HepG2 (cell line): ENCODE measurements around the gene ZC3H8. TPM values are rescaled to one million over a fixed set of nuclear protein-coding genes. Genes with fewer than 3 reads are reported as not detected.

Experiments
- ATAC-seq: fragments of 200-7000 bp; cut with Tn5 transposase; 3 replicates; pipeline ENCODE4 v1.9.1; 2020; ENCODE audit warnings: mild to moderate bottlenecking, moderate library complexity
- BruUV-seq: library from RNA; stranded (reverse); fragments of 400-500 nt; replicated peaks from 2 replicates; lab custom pipeline; 2021; lab: Mats Ljungman, UMichigan
- CTCF ChIA-PET: fragments of 300-600 bp; formaldehyde crosslinking; extraction: SDS; loops from one replicate; lab custom pipeline; 2021; ENCODE audit warnings: low total read pairs, inconsistent platforms, low intra/inter-chr PET ratio; lab: Yijun Ruan, JAX
- POLR2A ChIA-PET: fragments of 350-600 bp; sonication (Branson Sonifier 250); formaldehyde crosslinking; loops from one replicate; lab custom pipeline; 2020; ENCODE audit warnings: antibody characterized with exemption, inconsistent platforms; lab: Yijun Ruan, JAX
- DNase-seq: peaks from one replicate; pipeline ENCODE4 v3.0.0-alpha.2; 2015; ENCODE audit warnings: low spot score
- FAIRE-seq: peaks from 3 replicates; lab custom pipeline; 2011; peaks lifted over from hg19 to GRCh38; lab: Jason Lieb, UNC
- H2AFZ ChIP-seq: one replicate; pipeline ENCODE4 v1.6.1; 2011; ENCODE audit warnings: low read length, inconsistent platforms
- H3K27ac ChIP-seq: fragments of 300-600 bp; 3 replicates; pipeline ENCODE4 v1.8.0; 2011; ENCODE audit warnings: mixed run types, mild to moderate bottlenecking, mixed read lengths, low read length, inconsistent platforms; ENCODE audit not compliant: insufficient read depth; ENCODE audit errors: extremely low read length
- H3K27me3 ChIP-seq, 2 experiments: fragments of 200-600 bp in 1 of 2; 2 replicates in 1 of 2; 3 replicates in 1 of 2; pipeline versions ENCODE4 v1.6.0 to v1.8.0; 2011; ENCODE audit warnings: low read length in 2 of 2, mild to moderate bottlenecking in 2 of 2, moderate library complexity in 2 of 2, inconsistent platforms in 1 of 2; ENCODE audit not compliant: insufficient read depth in 2 of 2, control insufficient read depth in 1 of 2
- H3K36me3 ChIP-seq, 2 experiments: fragments of 200-600 bp in 1 of 2; replicated peaks in 1 of 2; 2 replicates in 1 of 2; 3 replicates in 1 of 2; pipeline versions ENCODE4 v1.5.1 to v1.8.0; 2011; ENCODE audit warnings: low read length in 2 of 2, inconsistent platforms in 1 of 2; ENCODE audit not compliant: insufficient read depth in 2 of 2, control insufficient read depth in 1 of 2
- H3K4me1 ChIP-seq: 2 replicates; pipeline ENCODE4 v1.5.1; 2012; ENCODE audit warnings: low read length, inconsistent platforms; ENCODE audit not compliant: insufficient read depth
- H3K4me2 ChIP-seq: 2 replicates; pipeline ENCODE4 v1.6.0; 2011; ENCODE audit warnings: low read depth, low read length, inconsistent platforms
- H3K4me3 ChIP-seq, 3 experiments: fragments of 200-600 bp in 1 of 3; sonication (generic), shearing (Covaris generic) in 1 of 3; replicated peaks in 1 of 3; 2 replicates each; pipeline ENCODE4 v1.5.1; 2011 to 2016; ENCODE audit warnings: low read length in 3 of 3, inconsistent platforms in 2 of 3, low read depth in 2 of 3, mild to moderate bottlenecking in 2 of 3, control low read depth in 1 of 3, mixed read lengths in 1 of 3; ENCODE audit not compliant: insufficient read depth in 1 of 3
- H3K79me2 ChIP-seq: one replicate; pipeline ENCODE4 v1.6.1; 2011; ENCODE audit warnings: low read length, inconsistent platforms; ENCODE audit not compliant: insufficient read depth
- H3K9ac ChIP-seq: 2 replicates; pipeline ENCODE4 v1.6.0; 2011; ENCODE audit warnings: mild to moderate bottlenecking, low read depth, low read length, inconsistent platforms; ENCODE audit not compliant: insufficient read depth
- H3K9me3 ChIP-seq: 2 replicates; pipeline ENCODE4 v1.5.1; 2012; ENCODE audit warnings: mild to moderate bottlenecking, low read length
- H4K20me1 ChIP-seq: 2 replicates; pipeline ENCODE4 v1.6.0; 2011; ENCODE audit warnings: inconsistent platforms, mild to moderate bottlenecking, low read length, moderate library complexity; ENCODE audit not compliant: insufficient read depth
- CBX1 ChIP-seq: IDR thresholded peaks from one replicate; pipeline ENCODE4 v1.6.1; 2016; ENCODE audit warnings: antibody characterized with exemption, low read depth
- EED ChIP-seq: sonication (generic); formaldehyde crosslinking; IDR thresholded peaks from 2 replicates; pipeline ENCODE4 v1.5.0; 2020; ENCODE audit warnings: mild to moderate bottlenecking, missing genetic modification reagents
- FOXJ3 ChIP-seq: sonication (generic); formaldehyde crosslinking; IDR thresholded peaks from 2 replicates; pipeline ENCODE4 v1.4.0; 2020; ENCODE audit warnings: missing genetic modification reagents, mild to moderate bottlenecking, borderline replicate concordance
- LCORL ChIP-seq, 2 experiments: fragments of 450-650 bp in 1 of 2; sonication (generic) in 1 of 2; formaldehyde crosslinking in 1 of 2; IDR thresholded peaks; 2 replicates each; pipeline versions ENCODE4 v1.5.0 to v1.6.1; 2017 to 2020; ENCODE audit warnings: antibody characterized with exemption in 1 of 2, missing genetic modification reagents in 1 of 2
- MIXL1 ChIP-seq: IDR thresholded peaks from 2 replicates; pipeline ENCODE4 v1.6.1; 2016
- NONO ChIP-seq, 2 experiments: fragments of 450-650 bp in 1 of 2; sonication (generic) in 1 of 2; formaldehyde crosslinking in 1 of 2; IDR thresholded peaks in 1 of 2; conservative IDR thresholded peaks in 1 of 2; 2 replicates each; pipeline versions ENCODE4 v1.6.1 to v1.8.0; 2017 to 2022; ENCODE audit warnings: mild to moderate bottlenecking in 1 of 2, missing genetic modification reagents in 1 of 2, moderate library complexity in 1 of 2
- PHF20 ChIP-seq: sonication (generic); formaldehyde crosslinking; IDR thresholded peaks from 2 replicates; pipeline ENCODE4 v1.5.0; 2020; ENCODE audit warnings: mild to moderate bottlenecking, missing genetic modification reagents
- PHF8 ChIP-seq: sonication (generic); formaldehyde crosslinking; IDR thresholded peaks from 2 replicates; pipeline ENCODE4 v1.5.0; 2020; ENCODE audit warnings: missing genetic modification reagents
- RARA ChIP-seq: IDR thresholded peaks from 2 replicates; pipeline ENCODE4 v1.6.1; 2016; ENCODE audit warnings: missing genetic modification reagents, missing compliant biosample characterization
- SP4 ChIP-seq: sonication (generic); formaldehyde crosslinking; IDR thresholded peaks from 2 replicates; pipeline ENCODE4 v1.8.1; 2023; ENCODE audit warnings: mild to moderate bottlenecking, missing genetic modification reagents
- TSC22D2 ChIP-seq: sonication (generic); formaldehyde crosslinking; IDR thresholded peaks from 2 replicates; pipeline ENCODE4 v1.5.1; 2020; ENCODE audit warnings: missing genetic modification reagents, mild to moderate bottlenecking, borderline replicate concordance
- ZC3H13 ChIP-seq: sonication (generic); formaldehyde crosslinking; IDR thresholded peaks from 2 replicates; pipeline ENCODE4 v1.8.1; 2023; ENCODE audit warnings: mild to moderate bottlenecking, missing genetic modification reagents, moderate library complexity
- ZFP90 ChIP-seq: sonication (generic); formaldehyde crosslinking; IDR thresholded peaks from 2 replicates; pipeline ENCODE4 v1.8.0; 2022; ENCODE audit warnings: missing genetic modification reagents, mild to moderate bottlenecking, inconsistent platforms, borderline replicate concordance
- ZMYM2 ChIP-seq: sonication (generic); formaldehyde crosslinking; IDR thresholded peaks from 2 replicates; pipeline ENCODE4 v1.8.0; 2022; ENCODE audit warnings: mild to moderate bottlenecking, missing genetic modification reagents
- ZMYM3 ChIP-seq: sonication (generic); formaldehyde crosslinking; IDR thresholded peaks from 2 replicates; pipeline ENCODE4 v1.5.1; 2020; ENCODE audit warnings: mild to moderate bottlenecking, missing genetic modification reagents
- ZNF121 ChIP-seq: sonication (generic); formaldehyde crosslinking; IDR thresholded peaks from 2 replicates; pipeline ENCODE4 v1.5.0; 2020; ENCODE audit warnings: mild to moderate bottlenecking, missing genetic modification reagents
- ZNF441 ChIP-seq: sonication (generic); formaldehyde crosslinking; IDR thresholded peaks from 2 replicates; pipeline ENCODE4 v1.7.0; 2021; ENCODE audit warnings: missing genetic modification reagents, borderline replicate concordance
- ZNF556 ChIP-seq: sonication (generic); formaldehyde crosslinking; IDR thresholded peaks from 2 replicates; pipeline ENCODE4 v1.4.0; 2020; ENCODE audit warnings: mild to moderate bottlenecking, missing genetic modification reagents, borderline replicate concordance
- ZNF674 ChIP-seq: sonication (generic); formaldehyde crosslinking; IDR thresholded peaks from 2 replicates; pipeline ENCODE4 v1.5.0; 2020; ENCODE audit warnings: low read depth, mild to moderate bottlenecking, missing genetic modification reagents
- WGBS: methylation state at CpG from one replicate; pipeline ENCODE4 v1.1.6; 2017; ENCODE audit warnings: low lambda C conversion rate; 5-methylcytosine and 5-hydroxymethylcytosine counted together
- in situ Hi-C: cut with HindIII; loops from 2 replicates; pipeline ENCODE4 v1.10.0; 2017; ENCODE audit warnings: low pct_unique_long_range_greater_than_20kb; ENCODE audit not compliant: extremely low pct_ligation_motif_present
- intact Hi-C: fragments of 100-400 bp; cut with micrococcal nuclease; formaldehyde crosslinking; loops from one replicate; pipeline ENCODE4 v1.10.0; 2022; ENCODE audit not compliant: unreplicated experiment
- polyA plus RNA-seq, 8 experiments: library from polyadenylated mRNA; depleted of rRNA in 3 of 8; stranded (reverse) in 7 of 8; unstranded in 1 of 8; fragments of >200 nt; fragmentation: Illumina TruSeq in 4 of 8; extraction: Trizol in 4 of 8; gene quantifications; 2 replicates each; pipeline versions ENCODE4 v1.2.1 to v1.2.3, GENCODE V29; 2011 to 2016; ENCODE audit warnings: low read depth in 4 of 8, missing spikeins in 1 of 8, mixed read lengths in 1 of 8; ENCODE audit not compliant: insufficient read depth in 1 of 8
- total RNA-seq, 5 experiments: library from RNA; depleted of rRNA; stranded (reverse); fragments of >200 nt; fragmentation: Illumina TruSeq; extraction: Trizol; gene quantifications; 2 replicates each; pipeline ENCODE4 v1.2.3, GENCODE V29; 2016; ENCODE audit warnings: low read depth in 1 of 5
- TF ChIP-seq, protein P1 (sequence below): sonication (generic); formaldehyde crosslinking; IDR thresholded peaks from 2 replicates; pipeline ENCODE4 v1.8.0; 2022; ENCODE audit warnings: missing genetic modification reagents, low read depth, mild to moderate bottlenecking, borderline replicate concordance
- TF ChIP-seq, protein P2 (sequence below): sonication (generic); formaldehyde crosslinking; IDR thresholded peaks from 2 replicates; pipeline ENCODE4 v1.8.1; 2023; ENCODE audit warnings: missing genetic modification reagents, mild to moderate bottlenecking, borderline replicate concordance
- TF ChIP-seq, protein P3 (sequence below): sonication (generic); formaldehyde crosslinking; IDR thresholded peaks from 2 replicates; pipeline ENCODE4 v1.8.0; 2022; ENCODE audit warnings: mild to moderate bottlenecking, missing genetic modification reagents

Gene ZC3H8
- total and polyA plus RNA-seq, 2 of the 13 experiments (the other 11 are each of a cell fraction or from before 2014, with no cell fraction given), result 4.5 to 17.0 TPM

DNA sequence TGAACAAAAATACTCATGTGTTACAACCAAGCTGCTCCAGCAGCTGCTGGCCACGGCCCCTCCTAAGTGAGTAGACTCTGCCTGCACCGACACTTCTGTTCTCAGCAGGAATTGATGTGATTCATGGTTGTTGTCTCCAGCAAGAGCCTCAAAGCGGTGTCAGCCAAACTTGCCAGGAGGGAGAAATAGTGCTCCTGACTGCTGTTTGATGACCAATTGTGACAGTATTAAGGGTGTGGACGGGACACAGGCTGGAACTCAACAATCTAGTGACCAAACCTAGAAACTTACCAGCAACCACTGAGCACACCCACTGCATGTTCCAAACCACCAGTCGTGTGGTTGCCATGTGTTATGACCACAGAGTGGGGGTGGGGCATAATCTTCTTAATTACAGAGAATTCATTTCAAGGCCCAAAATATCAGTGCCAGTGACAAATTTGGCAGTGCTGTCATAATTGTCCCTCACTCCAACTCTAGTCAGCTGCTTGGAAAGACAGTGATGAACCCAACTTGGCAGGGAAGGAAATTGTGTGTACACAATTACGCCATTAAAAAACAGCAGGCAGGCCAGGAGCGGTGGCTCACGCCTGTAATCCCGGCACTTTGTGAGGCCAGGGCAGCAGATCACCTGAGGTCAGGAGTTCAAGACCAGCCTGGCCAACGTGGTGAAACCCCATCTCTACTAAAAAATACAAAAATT lies 86.3 kb downstream of the ZC3H8 start:
- peak; percentile 9 for ATAC-seq
- Histone ChIP-seq H2AFZ (no peak overlapping the region), H3K4me2 (peak overlapping the region; percentile 62; the same call in 1 of the 2 replicates), H3K9me3 (no peaks in the 10 kb centered on the region), H3K9ac (no peak overlapping the region), H3K4me3 (no peak overlapping the region), H4K20me1 (no peaks in the 10 kb centered on the region), H3K27me3 (no peaks in the 10 kb centered on the region; a peak in 1 of 5 replicates), H3K36me3 (no peaks in the 10 kb centered on the region), H3K79me2 (no peaks in the 10 kb centered on the region), H3K4me1 (peaks cover 58% of the 10 kb centered on the region), H3K27ac (peak overlapping the region; percentile 5)
- CTCF ChIA-PET, result no interaction called here
- intact Hi-C loops (no loop called here), in situ Hi-C loops (no loop called here)
- POLR2A ChIA-PET, result no interaction called here
- 32% methylated on average over 10 of the region's 10 CpGs for WGBS
- BruUV-seq, result no TSS peak
- FAIRE-seq, result no peak
- DNase-seq, result peak; percentile 20
- TF ChIP-seq ZNF556 (CRISPR knock-in tag), result 0 out of 2 replicates have a peak, but pooled peaks have one; percentile 29
- 0 out of 2 replicates have a peak, but pooled peaks have one; percentile 4 for TF ChIP-seq PHF20
- TF ChIP-seq ZNF441 (CRISPR knock-in tag), result no peak
- TF ChIP-seq ZFP90 (CRISPR knock-in tag), result 0 out of 2 replicates have a peak, but pooled peaks have one; percentile 27
- TF ChIP-seq EED, result 0 out of 2 replicates have a peak, but pooled peaks have one; percentile 51
- TF ChIP-seq, protein P1, sequence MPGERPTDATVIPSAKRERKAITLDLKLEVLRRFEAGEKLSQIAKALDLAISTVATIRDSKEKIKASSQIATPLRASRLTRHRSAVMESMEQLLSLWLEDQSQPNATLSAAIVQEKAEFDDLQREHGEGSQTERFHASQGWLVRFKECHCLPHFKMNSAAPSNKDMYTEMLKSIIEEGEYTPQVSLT (CRISPR knock-in tag), result 0 out of 2 replicates have a peak, but pooled peaks have one; percentile 9
- no peak for TF ChIP-seq PHF8 (CRISPR knock-in tag)
- TF ChIP-seq, protein P2, sequence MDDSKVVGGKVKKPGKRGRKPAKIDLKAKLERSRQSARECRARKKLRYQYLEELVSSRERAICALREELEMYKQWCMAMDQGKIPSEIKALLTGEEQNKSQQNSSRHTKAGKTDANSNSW (CRISPR knock-in tag), result no peak
- TF ChIP-seq RARA, result peak; percentile 68
- TF ChIP-seq ZMYM2, result 0 out of 2 replicates have a peak, but pooled peaks have one; percentile 31
- TF ChIP-seq, protein P3, sequence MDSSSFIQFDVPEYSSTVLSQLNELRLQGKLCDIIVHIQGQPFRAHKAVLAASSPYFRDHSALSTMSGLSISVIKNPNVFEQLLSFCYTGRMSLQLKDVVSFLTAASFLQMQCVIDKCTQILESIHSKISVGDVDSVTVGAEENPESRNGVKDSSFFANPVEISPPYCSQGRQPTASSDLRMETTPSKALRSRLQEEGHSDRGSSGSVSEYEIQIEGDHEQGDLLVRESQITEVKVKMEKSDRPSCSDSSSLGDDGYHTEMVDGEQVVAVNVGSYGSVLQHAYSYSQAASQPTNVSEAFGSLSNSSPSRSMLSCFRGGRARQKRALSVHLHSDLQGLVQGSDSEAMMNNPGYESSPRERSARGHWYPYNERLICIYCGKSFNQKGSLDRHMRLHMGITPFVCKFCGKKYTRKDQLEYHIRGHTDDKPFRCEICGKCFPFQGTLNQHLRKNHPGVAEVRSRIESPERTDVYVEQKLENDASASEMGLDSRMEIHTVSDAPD (CRISPR knock-in tag), result no peak
- TF ChIP-seq TSC22D2 (CRISPR knock-in tag), result no peak
- peak; percentile 17; the same call in 1 of the 2 replicates for TF ChIP-seq FOXJ3 (CRISPR knock-in tag)
- peak; percentile 46; the same call in 1 of the 2 replicates for TF ChIP-seq SP4 (CRISPR knock-in tag)
- TF ChIP-seq ZNF121, result 0 out of 2 replicates have a peak, but pooled peaks have one; percentile 20
- no peak for TF ChIP-seq NONO (IDR thresholded peaks at IDR 0.05)
- TF ChIP-seq NONO (CRISPR knock-in tag; conservative IDR thresholded peaks at IDR 0.05), result peak; percentile 30; the same call in 1 of the 2 replicates
- 0 out of 2 replicates have a peak, but pooled peaks have one; percentile 36 for TF ChIP-seq ZNF674 (CRISPR knock-in tag)
- 0 out of 2 replicates have a peak, but pooled peaks have one; percentile 46 for TF ChIP-seq ZC3H13 (CRISPR knock-in tag)
- TF ChIP-seq ZMYM3, result peak; percentile 37; the same call in 1 of the 2 replicates
- no peak for TF ChIP-seq LCORL (IDR thresholded peaks at IDR 0.05)
- TF ChIP-seq LCORL (CRISPR knock-in tag; IDR thresholded peaks at IDR 0.05), result peak; percentile 42; the same call in 1 of the 2 replicates
- no peak for TF ChIP-seq MIXL1 (CRISPR knock-in tag)
- peak; percentile 25 for TF ChIP-seq CBX1
